ENCODE data around the gene GLOD5. TPM values are rescaled to one million over a fixed set of nuclear protein-coding genes. Genes with fewer than 3 reads are reported as not detected.

Gene GLOD5
- total and polyA plus RNA-seq, 2 of the 4 experiments (the other 2 are of a cell fraction): not detected

- TF ChIP-seq RCOR1 (IDR thresholded peaks at IDR 0.05; ENCODE audit: insufficient replicate concordance, low read length): no peak
- TF ChIP-seq CEBPB (IDR thresholded peaks at IDR 0.05; ENCODE audit: low read depth, low read length): no peak
- no peak for TF ChIP-seq CTCF (conservative IDR thresholded peaks at IDR 0.05; ENCODE audit: low read depth, low read length)
- Histone ChIP-seq H3K23ac (ENCODE audit: low read depth, low read length) (no peak overlapping the region), H2BK5ac (ENCODE audit: low read depth, low read length, poor library complexity, severe bottlenecking) (no peak overlapping the region), H3K4ac (ENCODE audit: low read depth, low read length) (peak overlapping the region; percentile 90), H2BK120ac (ENCODE audit: low read depth, low read length) (no peak overlapping the region), H2AK9ac (replicated peaks; ENCODE audit: low read depth, low read length, poor library complexity) (peak overlapping the region; percentile 91), H4K8ac (ENCODE audit: low read depth in 2 of 2, low read length in 2 of 2) (peak overlapping the region; percentile 84 to 98), H3K4me1 (ENCODE audit: control insufficient read depth, insufficient read depth, low read length) (no peaks in the 10 kb centered on the region), H2AFZ (replicated peaks; ENCODE audit: low read length, poor library complexity) (peak overlapping the region; percentile 83), H2BK20ac (ENCODE audit: low read depth, low read length) (no peak overlapping the region), H3K27me3 (ENCODE audit: control insufficient read depth, insufficient read depth, low read length) (no peaks in the 10 kb centered on the region; the same call in 1 of the 2 replicates), H3K27ac (ENCODE audit: insufficient read depth, low read length) (peak overlapping the region; percentile 70), H3K9me3 (ENCODE audit: control insufficient read depth, insufficient read depth, low read length) (no peaks in the 10 kb centered on the region; the same call in 1 of the 2 replicates), H4K20me1 (ENCODE audit: insufficient read depth, low read length) (no peaks in the 10 kb centered on the region), H3K4me3 (ENCODE audit: insufficient read depth, low read depth, low read length) (peak overlapping the region; percentile 53), H3K4me2 (ENCODE audit: low read depth, low read length) (peak overlapping the region; percentile 57), H3K9me1 (ENCODE audit: insufficient read depth, low read length) (0 out of 2 replicates have a peak, but pooled peaks cover 3% of the 10 kb centered on the region), H3K79me1 (ENCODE audit: low read depth in 1 of 2, low read length in 2 of 2) (no peaks in the 10 kb centered on the region), H3K14ac (replicated peaks; ENCODE audit: low read depth, low read length) (peak overlapping the region; percentile 90), H2AK5ac (ENCODE audit: low read depth, low read length) (peak overlapping the region; percentile 59; the same call in 1 of the 2 replicates), H4K5ac (ENCODE audit: low read depth, low read length) (peak overlapping the region; percentile 60), H3K9ac (ENCODE audit: low read depth, low read length) (peak overlapping the region; percentile 66), H3K18ac (ENCODE audit: low read depth, low read length) (no peak overlapping the region), H3K56ac (ENCODE audit: extremely low read depth, insufficient read depth, low read length) (peak overlapping the region; percentile 65; the same call in 1 of the 2 replicates), H2BK15ac (ENCODE audit: low read depth, low read length) (no peak overlapping the region), H3K36me3 (ENCODE audit: control insufficient read depth, insufficient read depth, low read length) (no peaks in the 10 kb centered on the region), H4K91ac (ENCODE audit: insufficient read depth, low read depth, low read length) (peak overlapping the region; percentile 35)
- 20% methylated on average over 1 of the region's 7 CpGs; no CpG with 5 or more reads in 1 of the 2 experiments for WGBS, 2 experiments (ENCODE audit: extremely low coverage in 2 of 2, insufficient read length in 1 of 2)
- CTCF ChIA-PET: no interaction called here
- intact Hi-C loops (cut with micrococcal nuclease) (loop anchor here (1.0 kb wide), 1 partner anchor 63 kb away; no protein-coding TSS in a partner anchor), dilution Hi-C loops (cut with HindIII; ENCODE audit: low sequenced_read_pairs, unreplicated experiment) (no loop called here), in situ Hi-C loops (cut with MboI; ENCODE audit: low sequenced_read_pairs) (no loop called here)
- ATAC-seq (ENCODE audit: low read depth) (no peak), DNase-seq (no peak)
- POLR2A ChIA-PET (ENCODE audit: unreplicated experiment): no interaction called here
- no TSS peak for BruUV-seq (replicated peaks)
These were observed 23.6 kb upstream of the GLOD5 start for GRCh38 chrX:48737940-48738339.
